ENCODE results near the gene MARK3.

Gene MARK3

DNA sequence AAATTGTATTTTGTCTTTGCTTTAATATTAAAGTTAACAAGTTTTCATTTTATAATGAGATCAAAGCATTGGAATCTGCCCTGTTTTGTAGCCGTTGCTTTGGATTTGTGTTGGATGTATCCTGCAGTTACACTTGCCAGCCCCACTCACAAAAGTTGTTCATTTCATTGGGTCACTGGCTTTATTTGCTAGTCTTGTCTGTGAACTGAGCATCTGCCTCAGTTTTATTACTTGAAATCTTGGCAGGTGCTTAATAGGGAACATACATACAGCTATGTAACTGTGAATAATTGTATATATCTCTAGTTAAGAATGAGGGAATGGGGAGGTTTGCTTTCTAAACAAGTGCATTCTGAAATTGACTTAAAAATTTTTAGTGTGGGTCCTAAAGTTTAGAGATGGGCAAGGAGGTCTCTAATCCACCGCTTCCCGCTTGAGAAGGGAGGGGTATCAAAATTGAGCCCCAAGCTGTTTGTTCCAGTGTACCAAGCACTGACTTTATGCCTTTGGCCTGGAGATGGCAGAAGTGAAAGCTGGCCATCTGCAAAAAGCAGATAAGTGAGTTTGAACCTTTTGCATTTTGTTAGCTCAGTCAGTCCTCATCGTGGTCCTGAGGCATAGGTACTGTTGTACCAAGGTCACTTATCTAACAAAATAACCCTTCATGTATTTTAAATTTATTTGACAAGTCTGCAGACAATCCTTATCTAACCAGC is 41.9 kb upstream of the MARK3 start:
- TF ChIP-seq, protein P1, sequence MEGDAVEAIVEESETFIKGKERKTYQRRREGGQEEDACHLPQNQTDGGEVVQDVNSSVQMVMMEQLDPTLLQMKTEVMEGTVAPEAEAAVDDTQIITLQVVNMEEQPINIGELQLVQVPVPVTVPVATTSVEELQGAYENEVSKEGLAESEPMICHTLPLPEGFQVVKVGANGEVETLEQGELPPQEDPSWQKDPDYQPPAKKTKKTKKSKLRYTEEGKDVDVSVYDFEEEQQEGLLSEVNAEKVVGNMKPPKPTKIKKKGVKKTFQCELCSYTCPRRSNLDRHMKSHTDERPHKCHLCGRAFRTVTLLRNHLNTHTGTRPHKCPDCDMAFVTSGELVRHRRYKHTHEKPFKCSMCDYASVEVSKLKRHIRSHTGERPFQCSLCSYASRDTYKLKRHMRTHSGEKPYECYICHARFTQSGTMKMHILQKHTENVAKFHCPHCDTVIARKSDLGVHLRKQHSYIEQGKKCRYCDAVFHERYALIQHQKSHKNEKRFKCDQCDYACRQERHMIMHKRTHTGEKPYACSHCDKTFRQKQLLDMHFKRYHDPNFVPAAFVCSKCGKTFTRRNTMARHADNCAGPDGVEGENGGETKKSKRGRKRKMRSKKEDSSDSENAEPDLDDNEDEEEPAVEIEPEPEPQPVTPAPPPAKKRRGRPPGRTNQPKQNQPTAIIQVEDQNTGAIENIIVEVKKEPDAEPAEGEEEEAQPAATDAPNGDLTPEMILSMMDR (IDR thresholded peaks at IDR 0.05; ENCODE audit: borderline replicate concordance, insufficient read depth, low read depth, low read length): no peak
- no peak overlapping the region for H3K4me3 ChIP-seq (ENCODE audit: low read depth, low read length)

DNA sequence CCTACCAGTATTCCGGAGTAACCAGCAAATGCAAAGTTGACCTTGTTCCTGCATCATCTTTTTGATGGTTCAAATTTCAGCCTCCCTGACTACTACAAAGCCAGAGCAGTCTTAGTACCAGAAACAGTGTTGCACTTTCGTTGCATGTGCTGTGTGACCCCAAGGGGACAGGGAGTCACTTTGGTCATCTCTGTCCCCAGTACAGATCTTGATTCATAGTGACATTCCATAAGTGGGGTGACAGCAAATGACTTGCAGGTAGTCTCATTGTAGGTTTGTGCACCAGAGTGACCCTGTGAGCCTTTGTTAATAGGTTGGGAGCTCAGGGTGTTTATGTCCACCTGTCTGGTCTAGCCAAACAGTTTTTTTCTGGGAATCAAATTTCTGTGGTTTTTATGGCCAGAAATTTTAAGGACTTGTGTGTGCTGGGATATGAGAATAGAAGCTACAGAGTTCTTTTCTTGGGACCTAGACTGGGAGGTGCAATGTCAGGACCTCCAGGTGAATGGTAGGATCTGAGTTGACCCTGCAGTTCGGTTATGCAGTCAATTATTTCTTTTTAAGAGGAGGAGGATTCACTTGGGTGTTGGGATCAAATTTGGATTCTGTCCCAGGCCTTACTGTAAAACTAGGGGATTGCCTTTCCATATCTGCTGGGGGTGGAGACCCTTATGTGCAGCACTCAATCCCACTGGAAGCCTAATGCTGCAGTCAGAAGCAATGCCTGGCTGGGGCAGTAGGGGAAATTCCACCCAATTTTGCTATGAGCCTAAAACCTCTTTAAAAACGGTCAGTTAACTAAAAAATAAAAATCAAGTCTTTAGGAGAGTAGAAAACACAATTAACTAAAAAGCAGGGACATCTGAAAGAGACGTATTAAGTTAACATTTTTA is 41.1 kb upstream of the MARK3 start:
- TF ChIP-seq, protein P1 (IDR thresholded peaks at IDR 0.05; ENCODE audit: borderline replicate concordance, insufficient read depth, low read depth, low read length): no peak
- H3K4me3 ChIP-seq (ENCODE audit: low read depth, low read length): no peak overlapping the region

DNA sequence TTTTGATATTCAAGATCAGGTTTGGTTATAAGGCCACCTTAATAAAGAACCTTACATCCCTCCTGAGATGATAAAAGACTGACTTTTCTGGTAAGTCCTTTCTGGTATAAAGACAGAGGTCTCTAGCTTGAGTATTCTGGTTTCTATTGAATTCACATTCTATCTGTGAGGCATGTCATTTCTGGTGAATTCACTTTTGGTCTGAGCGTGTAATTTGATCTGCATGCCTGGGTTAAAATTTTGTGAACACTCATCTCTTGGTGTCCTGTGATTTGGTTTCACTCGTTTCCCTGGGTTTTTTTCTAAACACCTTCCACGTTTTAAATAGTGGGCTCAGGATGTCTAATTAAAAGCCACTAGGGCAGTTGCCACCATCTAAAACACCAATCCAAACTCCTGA is 38.9 kb upstream of the MARK3 start:
- H3K4me3 ChIP-seq (ENCODE audit: low read depth, low read length): no peak overlapping the region
- TF ChIP-seq, protein P1 (IDR thresholded peaks at IDR 0.05; ENCODE audit: borderline replicate concordance, insufficient read depth, low read depth, low read length): no peak

DNA sequence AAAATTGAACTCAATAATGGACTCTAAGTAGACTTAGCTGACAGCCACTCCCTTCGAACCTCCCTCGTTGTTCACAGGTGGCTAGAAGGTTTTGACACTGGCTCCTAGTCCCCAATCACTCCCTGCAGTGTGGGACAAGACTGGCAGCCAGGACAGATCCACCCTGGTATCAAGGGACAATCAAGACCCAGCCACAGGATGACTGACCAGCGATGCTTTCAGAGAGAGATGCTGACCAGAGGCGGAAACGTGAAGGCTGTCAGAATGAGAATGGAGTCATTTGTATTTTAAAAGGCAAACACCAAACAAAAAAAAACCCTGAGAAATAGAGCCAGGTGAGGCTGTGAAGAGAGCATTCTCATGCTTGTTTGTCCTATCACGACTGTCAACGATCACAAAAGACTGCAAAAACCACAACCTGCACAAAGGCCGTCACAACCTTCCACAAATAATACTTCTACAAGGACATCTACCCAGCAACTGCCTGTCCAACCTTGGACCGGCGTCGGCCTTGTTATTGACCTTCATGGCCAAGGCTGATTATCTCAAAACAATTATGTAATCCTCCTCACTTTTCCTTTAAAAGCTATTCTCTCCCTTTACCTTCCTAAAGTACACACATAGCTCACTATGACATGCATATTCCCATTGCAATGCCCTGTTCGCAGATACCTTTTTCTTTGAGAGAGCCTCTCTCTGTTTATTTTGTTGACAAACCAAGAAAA is 38.0 kb upstream of the MARK3 start:
- TF ChIP-seq, protein P1 (IDR thresholded peaks at IDR 0.05; ENCODE audit: borderline replicate concordance, insufficient read depth, low read depth, low read length): no peak
- no peak overlapping the region for H3K4me3 ChIP-seq (ENCODE audit: low read depth, low read length)

DNA sequence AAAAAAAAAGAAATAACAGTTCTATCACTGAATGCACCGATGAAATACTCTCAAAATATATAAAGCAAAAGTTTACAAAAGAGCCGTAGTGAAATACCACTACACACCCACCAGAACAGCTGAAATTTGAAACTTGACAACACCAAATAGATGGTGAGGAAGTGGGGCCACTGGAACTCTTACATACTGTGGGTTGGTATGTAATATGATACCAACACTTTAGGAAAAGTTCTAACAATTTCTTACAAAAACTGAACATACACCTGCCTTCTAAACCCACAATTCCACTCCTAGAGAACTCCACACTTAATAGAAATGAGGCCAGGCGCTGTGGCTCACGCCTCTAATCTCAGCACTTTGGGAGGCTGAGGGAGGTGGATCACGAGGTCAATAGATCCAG is 37.1 kb upstream of the MARK3 start:
- no peak overlapping the region for H3K4me3 ChIP-seq (ENCODE audit: low read depth, low read length)

DNA sequence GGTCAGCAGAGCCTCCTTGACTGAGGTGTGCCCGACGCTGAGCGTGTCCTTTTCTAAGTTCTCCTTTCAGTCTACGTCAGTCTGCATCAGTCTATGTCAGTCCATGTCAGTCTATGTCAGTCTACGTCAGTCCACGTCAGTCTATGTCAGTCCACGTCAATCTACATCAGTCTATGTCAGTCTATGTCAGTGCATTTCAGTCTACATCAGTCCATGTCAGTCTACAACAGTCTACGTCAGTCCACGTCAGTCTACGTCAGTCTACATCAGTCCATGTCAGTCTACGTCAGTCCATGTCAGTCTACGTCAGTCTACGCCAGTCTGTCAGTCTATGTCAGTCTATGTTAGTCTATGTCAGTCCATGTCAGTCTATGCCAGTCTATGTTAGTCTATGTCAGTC is 35.2 kb upstream of the MARK3 start:
- no peak overlapping the region for H3K4me3 ChIP-seq (ENCODE audit: low read depth, low read length)
- TF ChIP-seq, protein P1 (IDR thresholded peaks at IDR 0.05; ENCODE audit: borderline replicate concordance, insufficient read depth, low read depth, low read length): no peak

More for the DNA sequence above, 37.1 kb upstream of the MARK3 start:
- TF ChIP-seq, protein P1 (IDR thresholded peaks at IDR 0.05; ENCODE audit: borderline replicate concordance, insufficient read depth, low read depth, low read length): no peak
